WTC11 (cell line): ENCODE measurements around the gene TMEM54.
"Not testable (repeated sequence)": the region's sequence is repeated elsewhere in the genome, so short reads cannot be mapped to it uniquely, and the experiment has no call there.

ENCODE experiments used
- CREM ChIP-seq: sonication (generic); formaldehyde crosslinking; IDR thresholded peaks from 2 replicates; pipeline ENCODE4 v1.8.1; 2022; ENCODE audit warnings: mild to moderate bottlenecking, missing genetic modification reagents, moderate library complexity
- CTCF ChIP-seq: fragments of 200-600 bp; IDR thresholded peaks from 2 replicates; pipeline ENCODE4 v1.8.0; 2022; ENCODE audit warnings: antibody characterized with exemption
- MAX ChIP-seq: sonication (generic); formaldehyde crosslinking; IDR thresholded peaks from 2 replicates; pipeline ENCODE4 v1.8.0; 2022; ENCODE audit warnings: mild to moderate bottlenecking, missing genetic modification reagents
- USF1 ChIP-seq: sonication (generic); formaldehyde crosslinking; IDR thresholded peaks from 2 replicates; pipeline ENCODE4 v1.8.0; 2022; ENCODE audit warnings: mild to moderate bottlenecking, missing genetic modification reagents
- ZNF138 ChIP-seq: sonication (generic); formaldehyde crosslinking; conservative IDR thresholded peaks from 2 replicates; pipeline ENCODE4 v1.8.1; 2022; ENCODE audit warnings: mild to moderate bottlenecking, moderate library complexity, missing genetic modification reagents
- ZNF232 ChIP-seq: sonication (generic); formaldehyde crosslinking; IDR thresholded peaks from 2 replicates; pipeline ENCODE4 v1.8.0; 2022; ENCODE audit warnings: mild to moderate bottlenecking, missing genetic modification reagents

GRCh38 chr1:32905588-32905987 lies 4.4 kb upstream of the TMEM54 start:
- not testable (repeated sequence) for TF ChIP-seq CTCF; MAX (CRISPR knock-in tag); ZNF232 (CRISPR knock-in tag); ZNF138; CREM (CRISPR knock-in tag); USF1 (CRISPR knock-in tag)
